Neural cell (in vitro differentiated cells): ENCODE measurements around the gene FIBCD1.

Experiments used
- EP300 ChIP-seq: fragments of 450-650 bp; conservative IDR thresholded peaks from 2 replicates; pipeline ENCODE4 v1.6.1; 2014; ENCODE audit warnings: antibody characterized with exemption, mild to moderate bottlenecking, moderate library complexity; ENCODE audit not compliant: poor library complexity, severe bottlenecking
- POLR2AphosphoS5 ChIP-seq: IDR thresholded peaks from 2 replicates; pipeline ENCODE4 v1.6.1; 2012
- RAD21 ChIP-seq: fragments of 450-650 bp; conservative IDR thresholded peaks from 2 replicates; pipeline ENCODE4 v1.6.1; 2014; ENCODE audit warnings: antibody characterized with exemption, mild to moderate bottlenecking, moderate library complexity
- REST ChIP-seq: IDR thresholded peaks from 2 replicates; pipeline ENCODE4 v1.6.1; 2012; ENCODE audit warnings: borderline replicate concordance
- SMC3 ChIP-seq: fragments of 450-650 bp; conservative IDR thresholded peaks from 2 replicates; pipeline ENCODE4 v1.6.1; 2014; ENCODE audit warnings: antibody characterized with exemption, mild to moderate bottlenecking, moderate library complexity; ENCODE audit not compliant: poor library complexity
- TF ChIP-seq, protein P1 (sequence below): fragments of 450-650 bp; IDR thresholded peaks from 2 replicates; pipeline ENCODE4 v1.5.1; 2014; ENCODE audit warnings: antibody characterized with exemption, mild to moderate bottlenecking, moderate library complexity; ENCODE audit not compliant: poor library complexity, severe bottlenecking

- TF ChIP-seq POLR2AphosphoS5 (no peak), REST (no peak), EP300 (no peak), SMC3 (no peak), RAD21 (no peak)
- TF ChIP-seq, protein P1, sequence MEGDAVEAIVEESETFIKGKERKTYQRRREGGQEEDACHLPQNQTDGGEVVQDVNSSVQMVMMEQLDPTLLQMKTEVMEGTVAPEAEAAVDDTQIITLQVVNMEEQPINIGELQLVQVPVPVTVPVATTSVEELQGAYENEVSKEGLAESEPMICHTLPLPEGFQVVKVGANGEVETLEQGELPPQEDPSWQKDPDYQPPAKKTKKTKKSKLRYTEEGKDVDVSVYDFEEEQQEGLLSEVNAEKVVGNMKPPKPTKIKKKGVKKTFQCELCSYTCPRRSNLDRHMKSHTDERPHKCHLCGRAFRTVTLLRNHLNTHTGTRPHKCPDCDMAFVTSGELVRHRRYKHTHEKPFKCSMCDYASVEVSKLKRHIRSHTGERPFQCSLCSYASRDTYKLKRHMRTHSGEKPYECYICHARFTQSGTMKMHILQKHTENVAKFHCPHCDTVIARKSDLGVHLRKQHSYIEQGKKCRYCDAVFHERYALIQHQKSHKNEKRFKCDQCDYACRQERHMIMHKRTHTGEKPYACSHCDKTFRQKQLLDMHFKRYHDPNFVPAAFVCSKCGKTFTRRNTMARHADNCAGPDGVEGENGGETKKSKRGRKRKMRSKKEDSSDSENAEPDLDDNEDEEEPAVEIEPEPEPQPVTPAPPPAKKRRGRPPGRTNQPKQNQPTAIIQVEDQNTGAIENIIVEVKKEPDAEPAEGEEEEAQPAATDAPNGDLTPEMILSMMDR, result no peak
These were observed 34.7 kb downstream of the FIBCD1 start for GRCh38 chr9:130904070-130905044.
